GM19397 (cell line): ENCODE data around the gene LRRC74B.
A peak's percentile ranks its signal among the peaks of the same experiment; 100 is the strongest.
"Not testable (repeated sequence)": the region's sequence is repeated elsewhere in the genome, so short reads cannot be mapped to it uniquely, and the experiment has no call there.

Source experiments
- ATAC-seq: cut with Tn5 transposase; IDR thresholded peaks from one replicate; pipeline ENCODE4 v1.9.1; 2021; ENCODE audit warnings: mild to moderate bottlenecking, moderate library complexity; ENCODE audit not compliant: unreplicated experiment

Gene LRRC74B, protein sequence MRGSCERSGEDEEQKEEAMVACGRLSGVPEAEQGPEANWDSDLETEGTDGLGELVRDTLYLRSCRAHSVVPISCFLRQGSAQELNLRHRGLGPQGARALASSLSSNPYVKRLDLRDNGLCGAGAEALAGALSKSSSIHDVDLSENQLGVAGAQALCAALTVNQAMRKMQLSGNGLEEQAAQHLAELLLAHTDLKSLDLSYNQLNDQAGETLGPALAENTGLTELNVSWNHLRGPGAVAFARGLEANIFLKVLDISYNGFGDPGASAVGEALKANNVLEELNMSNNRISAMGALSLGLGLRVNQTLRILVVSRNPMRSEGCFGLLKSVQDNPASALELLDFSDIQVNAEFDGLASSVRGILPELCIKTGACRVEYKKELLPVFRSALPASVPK

DNA sequence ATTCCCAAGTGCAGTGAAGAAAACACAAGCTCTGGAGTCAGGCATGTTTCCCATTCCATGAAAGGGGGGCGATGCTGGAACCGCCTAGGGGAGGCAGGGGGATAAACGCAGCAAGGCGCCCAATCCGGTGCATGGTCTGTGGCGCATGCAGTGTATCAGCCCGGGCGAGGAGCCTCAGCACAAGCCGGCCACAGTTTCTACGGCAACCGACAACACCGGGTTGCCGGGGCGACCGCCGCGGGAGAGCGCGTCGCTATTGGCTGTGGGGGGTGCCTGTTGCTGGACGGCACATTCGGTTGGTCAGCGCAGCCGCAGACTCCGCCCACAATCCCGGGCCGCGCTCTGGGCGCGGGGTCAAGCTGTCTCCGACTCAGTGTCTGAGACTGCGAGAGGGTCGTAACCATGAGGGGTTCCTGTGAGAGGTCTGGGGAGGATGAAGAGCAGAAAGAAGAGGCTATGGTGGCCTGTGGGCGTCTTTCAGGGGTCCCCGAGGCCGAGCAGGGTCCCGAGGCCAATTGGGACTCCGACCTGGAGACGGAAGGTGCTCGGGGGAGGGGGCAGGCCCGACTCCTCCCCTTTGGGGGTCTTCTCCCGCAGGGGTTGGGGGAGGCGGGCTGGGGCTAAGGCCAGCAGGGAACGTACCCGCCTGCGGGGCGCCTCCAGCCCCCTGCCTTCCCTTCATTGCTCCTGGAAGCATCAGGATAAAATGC, at the start of gene LRRC74B:
Gene LRRC74B (plus strand): TSS at position 362 of the 710 bp plus-strand sequence. CDS start 41 bp downstream, at position 403.
- peak; percentile 84 for ATAC-seq

DNA sequence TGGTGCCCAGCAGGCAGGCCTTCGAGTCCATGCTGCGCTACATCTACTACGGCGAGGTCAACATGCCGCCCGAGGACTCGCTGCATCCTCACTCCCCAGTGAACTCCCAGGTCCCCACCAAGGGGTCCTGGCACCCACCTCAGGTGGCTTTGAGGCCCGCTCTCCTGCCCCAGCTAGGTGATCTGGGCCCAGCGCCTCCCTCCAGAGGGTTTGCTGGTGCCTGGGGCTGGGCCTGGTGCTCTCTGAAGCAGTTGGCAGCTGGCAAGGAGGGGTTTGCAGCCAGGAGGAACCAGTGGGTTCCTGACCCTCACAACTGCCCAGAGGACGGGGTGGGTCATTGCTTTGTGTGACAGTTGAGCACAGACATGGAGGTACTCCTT, 49.7 kb upstream of the LRRC74B start:
- no peak for ATAC-seq

DNA sequence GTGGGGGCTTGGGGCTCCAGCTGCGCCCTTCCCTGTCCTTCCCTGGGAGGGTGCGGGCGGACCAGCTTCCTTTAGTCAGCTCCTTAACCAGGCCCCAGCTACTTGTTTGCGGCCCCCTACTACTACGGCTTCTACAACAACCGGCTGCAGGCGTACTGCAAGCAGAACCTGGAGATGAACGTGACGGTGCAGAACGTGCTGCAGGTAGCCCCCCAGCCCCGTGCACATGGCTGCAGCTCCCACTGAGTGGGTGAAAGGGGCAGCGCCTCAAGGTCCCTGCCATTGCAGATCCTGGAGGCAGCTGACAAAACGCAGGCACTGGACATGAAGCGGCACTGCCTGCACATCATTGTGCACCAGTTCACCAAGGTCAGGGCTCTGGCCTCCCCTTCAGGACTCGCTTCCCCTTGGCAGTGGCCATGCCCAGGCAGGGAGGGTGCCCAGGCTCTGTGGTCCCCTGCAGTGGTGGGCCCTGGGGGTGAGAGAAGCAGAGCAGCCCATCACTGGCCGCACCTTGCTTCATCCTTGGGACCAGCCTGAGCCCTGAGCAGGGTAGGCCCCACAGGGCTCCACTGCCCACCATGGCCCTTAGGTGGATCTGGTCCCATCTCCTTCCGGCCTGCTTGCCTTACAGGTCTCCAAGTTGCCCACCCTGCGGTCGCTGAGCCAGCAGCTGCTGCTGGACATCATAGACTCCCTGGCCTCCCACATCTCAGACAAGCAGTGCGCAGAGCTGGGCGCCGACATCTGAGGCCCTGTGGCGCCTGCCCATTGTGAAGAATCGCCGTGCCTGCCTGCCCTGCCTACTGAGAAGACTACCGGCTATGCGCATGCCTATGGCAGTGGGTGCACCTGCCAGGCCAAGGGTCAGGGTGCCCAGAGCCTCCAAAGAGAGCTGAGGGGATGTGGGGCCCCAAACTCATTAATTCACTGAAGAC, 48.9 kb upstream of the LRRC74B start:
- ATAC-seq, result no peak

DNA sequence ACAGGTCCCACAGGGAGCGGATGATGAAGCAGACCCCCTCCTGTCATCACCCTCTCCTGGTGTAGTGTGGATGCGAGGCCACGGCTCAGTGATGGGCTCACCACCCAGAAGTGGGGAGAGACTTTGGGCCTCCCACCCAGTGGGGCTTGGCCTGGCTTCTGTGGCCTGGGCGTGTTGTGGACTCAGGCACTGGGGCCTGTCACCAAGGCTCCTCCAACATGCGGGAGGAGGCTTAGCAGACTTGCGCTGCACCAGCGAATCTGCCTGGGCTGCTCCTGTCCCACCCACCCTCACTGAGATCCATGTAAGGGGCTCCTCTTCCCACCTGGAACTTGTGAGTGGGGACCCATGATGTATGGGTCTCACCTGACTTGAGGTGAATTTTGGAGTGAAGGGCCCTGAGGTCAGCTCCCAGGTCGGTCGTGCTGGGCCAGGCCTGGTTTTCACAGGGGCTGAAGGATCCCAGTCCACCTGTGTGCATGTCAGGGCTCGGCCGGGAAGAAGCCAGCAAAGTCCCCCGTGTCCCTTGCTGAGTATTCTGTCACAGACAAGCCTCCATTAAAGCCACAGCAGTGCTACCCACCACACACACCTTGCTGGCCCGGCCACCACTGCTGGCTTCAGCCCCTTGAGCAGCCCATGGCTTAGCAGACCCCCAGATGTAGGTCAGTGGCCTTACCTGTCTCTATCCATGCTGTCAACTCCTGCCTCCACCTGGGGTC, 48.0 kb upstream of the LRRC74B start:
- ATAC-seq, result no peak

DNA sequence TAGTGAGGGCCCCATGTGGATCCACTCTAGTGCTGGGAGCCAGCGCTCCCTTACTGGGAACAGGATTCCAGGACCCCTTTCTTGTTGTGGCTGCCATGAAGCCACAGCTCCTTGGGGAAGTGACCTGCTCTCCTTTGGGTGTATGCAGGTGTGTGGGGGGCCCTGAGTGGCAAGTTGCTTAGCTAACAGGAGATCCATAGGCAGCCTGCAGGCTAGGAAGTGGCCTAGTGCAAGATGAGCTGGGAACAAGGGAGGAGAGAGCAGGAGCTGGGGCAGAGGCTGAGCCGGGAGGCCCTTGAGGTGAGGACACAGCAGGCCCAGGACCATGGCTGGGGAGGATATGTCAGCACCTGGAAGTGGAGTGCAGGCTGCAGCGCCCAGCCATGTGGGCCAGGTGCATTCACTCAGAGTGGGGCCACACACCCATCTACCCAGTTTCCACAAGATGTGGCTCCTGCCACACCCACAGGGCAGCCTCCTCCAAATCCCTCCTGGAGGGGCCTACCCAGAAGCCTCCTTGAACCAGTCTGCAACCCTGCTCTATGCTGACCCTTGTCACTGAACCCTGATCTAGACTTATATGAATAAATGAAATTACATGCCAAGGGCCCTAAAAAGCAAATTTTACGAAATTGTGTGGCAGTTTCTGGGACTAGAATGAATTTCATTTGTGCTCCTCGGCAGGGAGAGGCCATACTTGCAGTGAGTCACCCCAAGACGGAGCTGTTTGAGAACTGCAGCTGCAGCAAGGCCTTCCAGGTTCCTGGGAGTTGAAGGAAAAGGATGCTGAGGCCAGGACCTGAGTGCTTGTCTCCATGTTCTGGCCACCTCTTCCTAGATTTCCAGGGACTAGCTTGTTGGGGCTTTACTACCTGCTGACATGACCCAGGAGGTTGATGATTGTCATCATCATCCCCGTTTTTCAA, 47.1 kb upstream of the LRRC74B start:
- ATAC-seq, result no peak

DNA sequence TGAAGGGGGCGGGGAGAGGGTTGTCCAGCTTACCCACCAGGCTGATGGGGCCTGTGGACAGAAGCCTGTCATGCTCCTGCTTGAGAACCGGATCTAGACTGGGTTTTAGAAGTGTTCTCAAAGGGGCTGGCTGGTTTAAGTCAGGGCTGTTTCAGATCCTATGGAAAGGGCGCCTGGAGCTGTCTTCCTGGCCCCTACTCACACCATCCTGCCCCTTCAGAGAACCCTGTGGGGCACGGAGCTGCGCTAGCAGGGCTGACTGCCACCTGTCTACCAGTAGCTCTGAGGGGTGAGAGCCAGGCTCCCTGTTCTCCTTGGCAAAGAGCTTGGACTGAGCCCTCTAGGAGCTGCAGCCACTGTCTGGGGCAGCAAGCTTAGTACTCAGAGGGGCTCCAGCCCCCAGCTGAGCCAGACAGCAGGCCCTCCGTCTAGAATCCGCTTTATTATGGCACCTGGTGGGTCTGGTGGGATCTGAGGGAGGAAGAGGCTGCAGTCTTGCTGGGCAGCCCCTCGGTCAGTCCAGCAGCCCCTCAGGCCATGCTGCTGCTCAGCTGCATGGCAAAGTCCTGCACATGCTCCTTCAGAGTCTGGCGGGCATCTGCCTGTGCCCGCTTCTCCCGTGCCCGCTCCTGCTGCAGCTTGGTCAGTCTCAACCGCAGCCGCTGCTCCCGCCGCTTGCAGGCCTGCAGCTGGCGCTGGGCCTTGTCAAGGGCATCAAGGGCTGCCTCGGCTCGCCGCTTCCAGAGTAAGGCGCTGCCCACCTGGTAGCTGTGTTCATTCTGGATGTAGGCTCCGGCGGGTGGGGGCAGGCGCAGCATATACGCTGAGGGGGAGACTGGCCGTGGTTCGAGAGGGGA, 46.2 kb upstream of the LRRC74B start:
- no peak for ATAC-seq

DNA sequence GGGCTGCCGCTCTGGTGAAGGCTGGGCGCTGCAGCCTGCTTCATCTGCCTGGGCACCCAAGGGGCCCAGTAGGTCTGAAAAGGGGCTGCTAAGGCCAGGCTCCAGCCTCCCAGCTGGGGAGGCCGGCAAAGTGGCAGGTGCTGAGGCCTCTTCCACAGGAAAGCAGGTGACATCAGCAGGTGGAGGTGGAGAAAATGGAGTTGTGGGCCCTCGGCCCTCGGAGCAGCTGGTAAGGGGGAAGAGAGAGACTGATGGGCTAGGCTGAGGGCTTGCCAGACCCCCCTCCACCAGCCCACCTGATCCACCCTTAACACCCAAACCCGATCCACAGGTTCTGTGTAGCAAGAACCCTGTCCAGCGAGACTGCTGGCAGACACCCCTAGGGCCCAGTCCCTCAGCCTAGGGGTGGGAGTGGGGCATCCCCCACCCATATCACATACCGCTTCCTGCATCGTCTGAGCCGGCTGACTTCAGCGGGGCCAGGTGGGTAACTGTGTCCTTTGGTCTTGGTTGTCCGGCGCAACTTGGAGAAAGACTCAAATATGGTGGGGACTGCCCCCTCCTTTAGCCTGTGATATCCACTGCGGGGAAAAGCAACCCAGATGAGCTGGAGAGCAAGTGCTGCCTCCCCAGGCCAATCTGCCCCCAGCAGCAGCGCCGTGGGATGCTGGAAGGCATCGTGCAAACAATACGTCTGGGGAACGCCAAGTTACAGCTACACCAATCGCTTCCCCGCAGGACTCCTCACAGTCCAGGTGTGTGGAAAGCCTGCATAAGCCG, 45.3 kb upstream of the LRRC74B start:
- ATAC-seq, result no peak

DNA sequence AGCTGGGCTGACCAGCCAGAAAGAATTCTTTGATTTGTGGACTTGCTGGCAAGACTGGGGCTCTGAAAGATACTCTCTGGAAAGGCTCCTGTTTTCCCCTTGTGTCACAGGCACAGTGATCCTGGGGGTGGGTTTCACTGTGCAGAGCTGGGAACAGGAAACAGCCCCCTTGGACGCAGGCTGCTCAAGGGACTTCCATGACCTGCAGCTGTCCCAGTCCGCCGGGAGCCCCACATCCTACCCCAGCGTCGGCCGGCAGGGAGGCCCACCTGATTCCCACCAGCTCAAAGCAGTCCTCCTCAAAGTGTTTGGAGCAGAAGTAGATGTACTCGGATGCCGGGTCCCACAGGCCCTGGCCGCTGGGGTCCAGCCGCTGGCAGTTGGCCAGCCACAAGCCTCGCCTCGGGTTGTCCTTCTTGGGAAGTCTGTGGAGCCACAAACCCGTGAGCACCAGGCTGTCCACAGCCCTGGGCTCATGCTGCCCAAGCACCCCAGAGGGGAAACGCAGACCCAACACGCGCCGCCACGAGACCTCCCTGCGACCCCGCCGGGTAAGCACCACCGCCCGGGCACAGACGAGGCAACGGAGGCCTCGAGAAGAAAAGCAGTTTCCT, 44.7 kb upstream of the LRRC74B start:
- ATAC-seq, result no peak

DNA sequence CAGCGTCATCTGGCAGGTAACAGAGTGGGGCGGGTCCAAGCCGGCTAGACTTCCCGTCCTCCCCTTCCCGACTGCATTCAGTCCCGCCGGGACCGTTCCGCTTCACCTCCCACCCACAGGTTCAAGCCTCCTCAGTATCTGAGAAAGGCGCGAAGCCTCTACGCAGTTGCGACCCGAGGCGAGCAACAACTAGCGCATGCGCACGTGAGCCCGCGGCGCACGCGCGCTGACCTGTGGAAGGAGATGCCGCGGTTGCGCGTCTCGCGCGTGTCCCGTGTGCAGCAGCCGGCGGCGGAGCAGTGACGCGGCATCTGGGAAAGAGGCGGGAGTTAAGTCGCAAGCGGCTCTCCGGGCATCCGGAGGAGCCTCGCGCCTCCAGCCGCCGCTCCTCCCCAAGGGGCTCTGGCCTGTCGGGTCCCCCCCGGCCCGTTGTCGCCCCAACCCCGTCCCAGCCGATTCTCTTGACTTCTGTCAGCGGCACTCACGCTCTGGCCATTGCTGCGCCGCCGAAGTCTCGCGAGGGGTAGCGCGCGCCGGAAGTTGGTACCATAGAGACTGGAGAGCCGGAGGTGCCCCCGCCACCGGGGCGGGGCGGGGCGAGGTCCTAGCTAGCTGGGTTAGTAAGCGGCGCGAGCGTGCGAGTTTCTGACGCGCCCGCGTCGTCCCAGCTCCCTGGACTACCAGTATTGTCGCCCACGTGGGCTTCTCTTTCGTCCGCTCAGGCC, 44.0 kb upstream of the LRRC74B start, which contains the start of gene THAP7:
Gene THAP7 (minus strand): TSS at position 518 of the 725 bp plus-strand sequence. CDS start 207 bp downstream, at position 311.
- peak; percentile 90 for ATAC-seq

DNA sequence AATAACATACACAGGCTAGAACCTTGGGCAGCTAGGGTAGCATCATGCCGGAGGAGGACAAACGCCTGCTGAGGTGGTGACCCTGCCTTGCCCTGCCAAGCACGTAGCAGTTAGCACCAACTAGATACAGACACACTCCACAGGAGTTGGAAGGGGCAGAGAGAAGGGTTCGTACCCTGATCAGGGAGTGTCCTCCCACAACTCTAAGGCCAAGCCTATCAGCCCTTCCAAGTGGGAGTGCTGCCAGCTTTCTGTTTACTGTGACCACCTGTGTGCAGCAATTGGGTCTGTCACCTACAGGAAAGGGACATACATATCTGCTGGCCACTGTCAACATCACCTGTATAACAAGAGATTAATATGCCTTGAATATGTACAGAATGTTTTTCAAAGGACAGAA, 42.0 kb upstream of the LRRC74B start:
- no peak for ATAC-seq

DNA sequence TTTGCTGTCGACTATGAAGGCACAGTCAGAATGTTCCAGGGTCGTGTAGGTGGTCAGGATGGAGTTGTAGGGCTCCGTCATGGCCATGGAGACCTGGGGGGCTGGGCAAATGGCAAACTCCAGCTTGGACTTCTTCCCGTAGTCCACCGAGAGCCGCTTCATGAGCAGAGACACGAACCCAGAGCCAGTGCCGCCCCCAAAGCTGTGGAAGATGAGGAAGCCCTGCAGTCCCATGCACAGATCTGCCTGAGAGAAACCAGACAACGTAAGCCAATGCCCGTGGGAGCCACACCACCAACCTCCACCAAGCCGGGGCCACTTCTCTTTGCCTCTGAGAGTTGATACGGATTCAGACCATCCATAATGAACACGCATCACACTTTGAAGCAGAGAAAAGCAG, 36.5 kb upstream of the LRRC74B start:
- not testable (repeated sequence) for ATAC-seq

DNA sequence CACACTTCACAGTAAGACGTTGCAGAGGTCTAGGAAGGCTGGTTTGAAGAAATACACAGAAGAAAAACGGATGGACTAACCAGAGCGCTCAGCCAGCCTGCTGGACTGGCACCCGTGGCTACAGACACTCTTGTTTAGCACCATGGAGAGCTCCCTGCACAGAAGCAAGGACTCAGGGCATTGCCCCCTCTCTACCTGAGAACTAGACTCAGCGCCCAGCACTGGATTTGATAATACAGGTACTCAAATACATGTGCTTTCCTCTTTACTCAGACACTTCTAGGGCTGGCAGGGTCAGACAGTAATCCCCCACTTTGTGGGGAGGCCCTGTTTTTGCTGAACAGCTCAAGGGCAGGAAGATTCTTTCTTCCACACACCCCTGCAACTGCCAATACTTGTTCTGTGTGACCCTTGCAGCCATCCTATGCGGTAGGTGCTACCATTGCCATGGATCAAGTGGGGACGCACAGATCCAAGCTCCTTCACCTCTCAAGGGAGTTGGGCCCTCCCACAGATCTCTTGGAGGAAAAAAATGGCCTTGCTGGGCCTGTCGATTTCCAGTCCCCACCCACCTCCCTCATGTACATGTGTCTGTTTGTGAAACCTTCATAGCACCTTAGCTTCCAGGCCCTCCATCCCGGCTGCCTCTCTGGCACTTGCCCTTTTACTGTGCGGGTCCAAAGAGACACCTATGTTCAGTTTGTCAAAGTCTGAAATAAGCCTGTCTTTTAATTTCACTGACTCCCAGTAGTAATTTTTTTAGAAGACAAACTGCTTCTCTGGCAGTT, 35.9 kb upstream of the LRRC74B start:
- ATAC-seq, result no peak

DNA sequence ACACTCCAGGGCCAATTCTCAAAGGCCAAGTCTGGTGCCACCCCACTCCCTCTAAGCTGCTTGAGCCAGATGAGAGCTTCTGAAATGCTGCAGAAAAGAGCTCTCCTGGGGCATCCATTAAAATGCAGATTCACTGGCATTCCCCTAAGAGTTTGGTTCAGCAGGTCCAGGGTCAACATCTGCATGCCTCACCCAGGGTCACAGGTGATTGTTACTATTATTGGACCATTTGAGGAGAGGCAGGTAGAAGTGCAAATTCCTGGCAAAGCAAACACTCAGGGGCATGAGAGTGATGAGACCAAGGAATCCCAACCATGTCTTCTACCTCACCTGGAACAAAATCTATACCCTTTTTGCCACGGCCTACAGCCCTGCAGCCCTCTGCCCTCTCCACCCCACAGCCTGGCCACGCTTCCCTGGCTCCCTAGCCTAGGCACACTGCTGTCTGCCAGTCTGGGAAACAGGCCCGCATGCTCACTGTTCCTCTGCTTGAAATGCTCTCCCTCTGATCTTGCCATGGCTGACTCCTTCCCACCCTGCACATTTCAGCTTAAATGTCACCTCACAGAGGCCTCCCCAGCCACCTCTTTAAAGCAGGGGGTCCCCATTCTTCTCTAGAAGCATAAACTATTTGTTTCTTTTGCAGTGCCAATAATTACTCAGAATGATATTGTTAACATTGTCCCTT, 35.2 kb upstream of the LRRC74B start:
- ATAC-seq, result no peak

DNA sequence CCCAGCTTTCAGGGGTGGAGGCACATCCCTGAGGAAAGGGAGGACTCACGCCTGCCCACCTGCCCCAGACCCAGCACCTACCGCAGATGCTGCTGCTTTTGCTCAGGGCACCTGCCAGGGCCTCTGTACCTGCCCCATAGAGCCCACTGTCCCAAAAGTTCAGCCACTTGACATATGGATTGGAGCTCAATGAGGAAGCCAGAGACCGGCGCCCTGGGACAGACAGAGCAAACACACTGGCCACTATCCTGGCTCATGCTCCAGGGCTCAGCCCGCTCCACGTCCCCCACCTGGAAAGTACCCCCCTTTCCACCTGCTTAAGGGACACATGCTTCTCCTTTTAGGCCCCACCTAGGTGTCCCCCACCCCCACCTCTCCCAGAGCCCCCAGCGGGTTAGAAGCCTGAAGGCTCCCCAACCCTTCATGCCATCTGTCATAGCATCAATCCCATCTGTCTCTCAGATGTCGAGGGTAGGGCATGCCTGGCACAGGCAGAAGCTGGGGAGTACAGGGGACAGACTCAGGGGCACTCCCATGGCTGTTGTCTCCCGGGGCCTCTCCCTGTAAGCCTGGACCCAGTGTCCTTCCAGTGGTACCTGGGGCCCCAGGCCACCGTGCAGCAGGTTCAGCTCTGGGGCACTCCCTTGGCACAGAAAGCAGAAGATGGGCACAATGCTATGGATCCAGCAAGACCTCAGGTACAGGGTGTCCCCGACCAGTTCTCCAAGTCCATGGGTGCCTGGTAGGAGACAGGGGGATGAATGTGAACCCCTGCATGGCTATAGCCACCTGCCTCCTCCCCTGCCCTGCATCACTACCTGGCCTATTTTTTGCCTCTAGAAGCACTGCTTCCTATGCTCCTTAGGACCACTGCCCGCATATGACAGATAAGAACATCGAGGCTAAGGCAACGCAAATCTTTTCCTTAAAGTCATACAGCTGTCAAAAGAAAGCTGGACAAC, 33.0 kb upstream of the LRRC74B start:
- no peak for ATAC-seq
